GM21717 (cell line): ENCODE data around the gene NHLH1.

ENCODE experiments used
- ATAC-seq: cut with Tn5 transposase; IDR thresholded peaks from one replicate; pipeline ENCODE4 v1.9.1; 2021; ENCODE audit warnings: mild to moderate bottlenecking, moderate library complexity; ENCODE audit not compliant: unreplicated experiment

Gene NHLH1

DNA sequence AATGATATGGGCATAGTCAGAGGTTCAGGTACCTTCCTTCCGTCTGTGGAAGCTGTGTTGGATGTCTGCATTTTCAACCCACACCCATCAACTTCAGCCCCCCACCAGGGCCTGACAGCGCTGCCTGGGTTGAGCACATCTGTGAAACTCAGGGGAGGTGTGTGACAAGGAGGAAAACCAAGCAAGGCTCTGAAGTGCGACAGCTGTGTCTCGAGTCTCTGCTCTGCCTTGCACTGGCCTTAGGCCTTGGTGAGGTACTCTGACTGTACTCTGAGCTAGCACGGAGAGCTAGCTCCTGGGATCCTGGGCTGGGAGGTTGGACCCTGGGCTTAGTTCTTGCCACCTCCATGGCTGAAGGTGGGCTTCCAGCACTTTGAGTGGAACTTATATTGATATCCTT, 42.6 kb downstream of the NHLH1 start:
- no peak for ATAC-seq

DNA sequence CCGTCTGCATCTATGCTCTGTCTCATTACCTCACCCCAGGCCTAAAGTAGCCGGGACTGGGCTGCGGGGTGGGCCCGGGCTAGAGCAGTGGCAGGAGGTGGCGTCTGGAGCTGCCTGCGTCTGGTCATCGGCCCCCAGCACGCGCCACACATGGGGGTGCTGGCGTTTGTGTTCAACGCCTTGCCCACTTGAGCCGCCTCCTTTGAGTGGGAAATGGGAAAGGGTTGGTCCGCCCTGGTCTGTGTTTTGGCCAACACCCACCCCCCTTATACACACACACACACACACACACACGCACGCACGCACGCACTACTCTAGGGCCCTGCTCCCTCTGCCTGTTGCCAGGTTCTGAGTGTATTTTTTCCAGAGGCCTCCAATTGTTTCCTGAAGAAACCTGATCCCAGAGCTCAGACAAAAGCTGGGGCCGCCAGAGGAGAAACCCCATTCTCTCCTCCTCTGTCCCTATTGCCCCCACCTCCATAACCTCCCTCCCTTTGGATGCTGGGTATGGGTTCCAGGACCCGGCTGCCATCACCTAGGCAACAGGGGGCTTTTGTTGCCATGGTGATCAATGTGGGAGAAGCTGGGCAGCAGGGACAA, 43.6 kb downstream of the NHLH1 start:
- no peak for ATAC-seq

DNA sequence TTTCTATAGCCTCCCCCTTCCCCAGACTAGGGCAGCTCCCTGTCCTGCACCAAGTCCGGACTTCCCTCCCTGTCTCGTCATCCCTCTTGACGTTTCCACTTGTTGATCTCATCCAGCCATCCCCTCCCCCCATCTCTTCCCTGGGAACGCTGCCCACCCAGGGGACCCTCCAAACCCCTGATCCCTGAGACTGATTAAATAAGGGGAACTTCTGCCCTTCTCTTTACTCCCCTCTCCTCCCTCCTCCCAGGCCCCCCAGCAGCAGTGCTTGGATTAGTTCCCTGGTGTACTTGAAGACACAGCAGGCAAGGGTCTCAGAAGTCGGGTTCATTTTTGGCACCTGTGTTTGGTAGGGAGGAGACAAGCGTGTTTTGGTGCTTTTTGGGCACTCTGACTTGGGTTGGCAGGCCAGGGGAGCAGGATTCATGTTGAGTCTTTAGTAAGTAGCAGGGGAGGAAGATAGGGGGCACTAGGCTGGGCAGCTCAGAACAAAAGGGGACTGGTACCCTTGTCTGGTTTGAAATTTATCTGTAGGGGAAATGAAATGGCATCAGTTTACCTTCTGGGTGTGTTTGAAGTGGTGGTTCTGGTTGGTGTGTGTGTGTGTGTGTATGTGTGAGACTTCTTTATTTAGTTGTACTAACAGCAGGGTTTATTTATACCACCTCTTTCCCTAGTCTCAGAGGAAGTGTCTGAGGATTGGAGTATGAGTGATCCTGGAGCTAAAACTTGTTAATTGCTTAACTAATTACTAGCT, 44.6 kb downstream of the NHLH1 start:
- no peak for ATAC-seq

DNA sequence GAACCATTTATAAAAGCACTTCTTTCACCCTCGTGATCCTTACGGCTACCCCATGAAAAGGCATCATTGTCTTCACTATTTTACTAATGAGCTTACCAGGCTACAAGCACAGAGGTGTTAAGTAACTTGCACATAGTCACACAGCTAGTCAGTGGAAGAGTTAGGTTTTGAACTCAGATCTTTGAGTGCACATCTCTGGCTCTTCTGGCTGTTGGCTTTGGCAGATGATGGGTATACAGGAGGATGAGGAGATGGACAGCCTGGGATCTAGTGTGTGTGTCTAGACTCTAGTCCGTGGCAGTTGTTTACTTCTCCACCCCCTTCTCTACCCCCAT, 45.1 kb downstream of the NHLH1 start:
- ATAC-seq = no peak

DNA sequence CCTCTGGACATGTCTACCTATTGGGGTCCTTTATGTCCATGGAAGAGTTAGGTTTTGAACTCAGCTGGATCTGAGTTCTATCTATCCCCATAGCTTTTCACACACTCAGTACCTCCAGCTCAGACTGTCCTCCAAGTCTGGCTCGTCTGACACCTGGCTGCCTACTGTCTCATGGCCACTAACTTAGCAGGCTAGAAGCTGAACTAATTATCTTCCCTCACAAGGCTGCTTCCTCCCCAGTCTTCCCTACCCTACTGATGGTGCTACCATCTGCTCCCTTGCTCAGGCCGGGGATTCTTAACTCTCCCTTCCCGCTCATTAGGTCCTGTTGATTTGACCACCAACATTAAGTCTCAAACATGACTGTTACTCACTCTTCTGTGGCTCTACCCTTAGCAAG, 46.8 kb downstream of the NHLH1 start:
- no peak for ATAC-seq

DNA sequence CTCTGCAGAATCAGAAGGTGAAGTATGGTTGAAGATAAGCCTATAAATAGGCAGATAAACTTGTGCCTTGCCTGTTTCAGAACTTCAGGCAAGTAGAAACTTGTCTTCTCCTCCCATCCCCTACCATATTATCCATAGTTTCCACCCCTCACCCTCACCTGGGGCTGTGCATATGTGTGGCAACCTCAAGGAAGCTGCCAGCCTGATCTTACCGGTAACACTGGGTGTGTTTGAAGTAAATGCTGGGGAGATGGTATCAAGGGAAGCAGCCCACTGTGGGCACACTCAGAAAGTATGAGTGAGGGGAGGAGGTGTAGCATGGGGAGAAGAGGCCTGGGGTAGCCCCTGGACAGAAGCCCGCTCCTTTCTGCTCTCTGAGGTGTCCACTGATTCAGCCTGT, 48.0 kb downstream of the NHLH1 start:
- ATAC-seq = no peak

DNA sequence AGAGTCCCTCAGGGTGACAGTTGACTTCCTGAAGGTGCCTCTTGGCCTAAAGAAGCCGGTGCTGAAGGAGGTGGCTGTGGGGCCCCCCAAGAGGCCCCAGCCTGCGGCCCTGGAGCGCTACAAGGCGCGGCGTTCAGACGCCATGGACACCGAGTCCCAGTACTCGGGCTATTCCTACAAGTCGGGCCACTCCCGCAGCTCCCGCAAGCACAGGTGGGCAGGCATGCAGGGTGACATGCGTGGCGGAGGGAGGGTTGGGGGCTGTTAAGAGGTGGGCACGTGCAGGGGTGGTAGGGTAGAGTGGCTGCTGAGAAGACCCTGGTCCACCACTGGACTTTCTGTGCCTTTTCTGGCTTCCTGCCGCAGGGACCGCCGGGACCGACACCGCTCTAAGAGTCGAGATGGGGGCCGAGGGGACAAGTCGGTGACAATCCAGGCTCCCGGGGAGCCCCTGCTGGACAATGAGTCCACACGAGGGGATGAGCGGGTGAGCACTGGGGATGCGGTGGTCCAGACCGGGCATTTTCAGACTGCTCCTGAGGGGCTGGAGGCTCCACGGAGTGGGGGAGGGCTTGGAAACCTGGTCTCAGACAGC, 48.9 kb downstream of the NHLH1 start:
- ATAC-seq = no peak

DNA sequence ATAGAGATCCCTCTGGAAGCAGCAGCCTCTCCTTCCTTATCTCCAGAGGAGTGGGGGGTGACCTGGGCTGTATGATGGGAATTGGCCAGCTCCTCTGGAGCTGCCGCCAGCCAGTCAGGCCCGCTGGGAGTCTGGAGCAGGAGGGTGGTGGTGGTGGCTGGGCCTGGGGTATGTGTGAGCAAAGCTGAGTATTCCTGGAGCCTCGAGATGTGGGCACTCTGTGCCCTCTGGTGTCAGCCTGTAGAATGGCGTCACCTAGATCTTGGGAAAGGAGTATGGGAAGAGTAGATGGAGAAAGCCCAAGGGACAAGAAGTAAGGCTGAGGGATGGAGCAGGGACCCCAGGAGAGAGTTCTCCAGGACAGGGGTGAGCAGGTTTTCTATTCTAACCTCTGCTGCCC, 49.5 kb downstream of the NHLH1 start:
- no peak for ATAC-seq

DNA sequence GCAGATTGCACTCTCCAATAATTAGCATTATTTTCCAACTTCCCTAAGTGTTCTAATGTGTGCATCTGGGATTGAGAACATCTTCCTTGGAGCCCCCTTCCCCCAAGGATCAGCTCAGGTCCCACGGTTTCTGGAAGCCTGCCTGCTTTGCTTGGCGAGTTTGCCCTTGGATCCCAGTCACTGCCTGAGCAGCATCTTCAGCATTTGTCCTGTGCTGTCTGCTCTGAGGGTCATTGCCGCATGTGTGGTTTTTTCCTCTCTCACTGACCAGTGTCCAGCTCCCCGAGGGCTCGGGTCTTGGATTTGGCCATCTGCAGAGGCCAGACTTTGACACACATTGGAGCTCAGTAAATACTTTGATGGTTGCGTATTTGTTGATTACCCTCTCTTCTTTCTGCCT, 51.6 kb downstream of the NHLH1 start:
- no peak for ATAC-seq

DNA sequence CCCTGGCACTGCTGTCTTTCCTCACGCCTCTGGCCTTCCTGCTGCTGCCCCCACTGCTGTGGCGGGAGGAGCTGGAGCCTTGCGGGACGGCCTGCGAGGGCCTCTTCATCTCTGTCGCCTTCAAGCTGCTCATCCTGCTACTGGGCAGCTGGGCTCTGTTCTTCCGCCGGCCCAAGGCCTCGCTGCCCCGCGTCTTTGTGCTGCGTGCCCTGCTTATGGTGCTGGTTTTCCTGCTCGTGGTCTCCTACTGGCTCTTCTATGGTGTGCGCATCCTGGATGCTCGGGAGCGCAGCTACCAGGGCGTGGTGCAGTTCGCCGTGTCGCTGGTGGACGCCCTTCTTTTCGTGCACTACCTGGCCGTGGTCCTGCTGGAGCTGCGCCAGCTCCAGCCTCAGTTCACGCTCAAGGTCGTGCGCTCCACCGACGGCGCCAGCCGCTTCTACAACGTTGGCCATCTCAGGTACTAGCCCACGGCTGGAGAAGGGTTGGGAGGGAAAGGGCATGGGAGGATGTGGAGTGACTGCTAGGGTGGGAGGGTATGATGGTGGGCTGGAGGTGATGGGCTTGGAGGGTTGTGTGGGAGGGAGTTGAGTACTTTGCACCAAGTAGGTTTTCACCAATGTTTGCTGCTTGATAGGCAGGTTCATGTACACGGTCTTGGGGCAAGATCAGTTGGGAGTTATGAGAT, 52.4 kb downstream of the NHLH1 start:
- ATAC-seq = no peak

DNA sequence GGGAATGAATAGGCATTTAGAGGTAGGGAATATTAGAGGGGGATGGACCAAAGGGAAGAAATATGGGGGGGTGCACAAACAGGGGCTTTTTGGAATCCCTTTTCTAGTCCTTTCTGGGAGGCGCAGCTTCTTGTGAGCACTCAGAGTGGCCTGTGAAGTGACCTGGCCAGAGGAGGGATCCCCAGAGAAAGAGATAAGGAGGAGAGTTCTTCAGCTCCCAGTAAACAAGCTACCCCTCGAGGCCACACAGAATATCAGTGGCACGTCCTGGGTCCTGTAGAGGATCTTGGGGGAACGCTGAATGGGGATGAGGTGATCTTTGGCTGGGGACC, 52.9 kb downstream of the NHLH1 start:
- no peak for ATAC-seq

DNA sequence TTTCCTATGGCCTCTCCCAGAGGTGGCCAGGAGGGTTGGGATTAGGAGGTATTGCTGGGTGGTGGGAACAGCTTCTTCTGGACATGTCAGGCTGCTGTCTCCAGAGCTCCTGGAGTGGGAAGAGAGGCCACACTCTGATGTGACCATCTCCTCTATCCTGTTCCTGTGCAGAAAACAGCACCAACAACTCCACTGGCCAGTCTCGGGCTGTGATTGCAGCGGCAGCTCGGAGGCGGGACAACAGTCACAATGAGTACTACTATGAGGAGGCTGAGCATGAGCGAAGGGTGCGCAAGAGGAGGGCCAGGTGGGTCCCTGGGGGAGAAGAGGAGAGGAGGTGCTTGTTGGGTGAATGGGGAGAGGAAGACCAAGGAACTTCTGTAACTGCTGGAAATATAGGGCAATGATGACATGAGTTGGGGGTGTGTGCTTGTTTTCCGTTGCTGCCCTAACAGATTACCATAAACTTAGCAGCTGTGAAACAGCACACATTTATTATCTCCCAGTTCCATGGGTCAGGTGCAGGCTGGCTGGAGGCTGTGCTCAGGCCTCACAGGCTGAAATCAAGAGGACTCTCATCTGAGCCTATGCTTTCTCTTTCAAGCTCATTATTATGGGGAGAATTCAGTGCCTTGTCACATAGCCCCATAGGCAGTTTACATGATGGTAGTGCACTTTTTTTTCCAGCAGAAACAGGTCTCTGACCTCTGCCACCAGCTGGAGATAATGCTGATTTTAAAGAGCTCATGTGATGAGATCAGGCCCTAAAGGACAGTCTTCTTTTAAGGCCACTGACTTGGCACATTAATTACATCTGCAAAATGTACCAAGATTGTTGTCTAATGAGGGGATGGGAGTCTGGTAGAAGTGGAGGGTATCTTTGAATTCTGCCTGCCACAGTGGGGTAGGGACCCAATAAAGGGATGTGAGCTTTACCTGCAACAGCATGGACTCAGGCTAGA, 54.3 kb downstream of the NHLH1 start:
- ATAC-seq = no peak

DNA sequence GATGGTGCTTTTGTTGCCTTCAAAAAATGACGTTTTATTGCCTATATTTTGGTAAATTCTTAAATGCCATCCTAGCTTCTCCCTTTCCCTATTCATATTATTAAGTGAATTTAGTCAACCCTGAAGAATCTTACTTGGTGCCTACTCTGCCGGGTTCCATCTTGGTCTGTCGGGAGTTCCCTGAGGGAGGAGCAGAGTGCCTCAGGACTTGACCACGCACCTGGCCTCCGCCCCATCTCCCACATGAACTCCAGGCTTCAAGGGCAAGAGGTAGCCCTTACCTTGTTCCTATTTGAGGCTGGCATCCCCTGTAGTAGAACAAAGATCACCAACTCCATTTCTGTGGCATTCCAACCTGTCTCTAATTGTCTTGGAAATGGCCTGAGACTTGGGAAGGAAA, 55.0 kb downstream of the NHLH1 start:
- ATAC-seq = no peak
